Fibroblast of lung (primary cell): Measurements from ENCODE around the gene MORC4. TPM values are rescaled to one million over a fixed set of nuclear protein-coding genes. Genes with fewer than 3 reads are reported as not detected.

Experiments
- DNase-seq, 2 donors: peaks; one replicate each; pipeline versions ENCODE4 v3.0.0 to v3.0.0-alpha.2; 2010; ENCODE audit warnings: low read depth in 2 of 2
- H2AFZ ChIP-seq: 2 replicates; pipeline ENCODE4 v1.5.1; 2012; ENCODE audit warnings: low read length, control low read depth, inconsistent platforms
- H3K27ac ChIP-seq: 2 replicates; pipeline ENCODE4 v1.5.1; 2011; ENCODE audit warnings: low read length, control low read depth; ENCODE audit not compliant: insufficient read depth
- H3K27me3 ChIP-seq: 2 replicates; pipeline ENCODE4 v1.5.1; 2011; ENCODE audit warnings: mild to moderate bottlenecking, low read length; ENCODE audit not compliant: control insufficient read depth, insufficient read depth
- H3K36me3 ChIP-seq: 2 replicates; pipeline ENCODE4 v1.5.1; 2011; ENCODE audit warnings: low read length; ENCODE audit not compliant: control insufficient read depth, insufficient read depth
- H3K4me1 ChIP-seq: 2 replicates; pipeline ENCODE4 v1.5.1; 2011; ENCODE audit warnings: low read length; ENCODE audit not compliant: control insufficient read depth, insufficient read depth; ENCODE audit errors: extremely low read depth
- H3K4me2 ChIP-seq: 2 replicates; pipeline ENCODE4 v1.5.1; 2011; ENCODE audit warnings: low read length, control low read depth; ENCODE audit not compliant: insufficient read depth; ENCODE audit errors: extremely low read depth
- H3K4me3 ChIP-seq, 4 experiments: fragments of 200-600 bp in 1 of 4; sonication (generic) in 1 of 4; replicated peaks in 1 of 4; 2 replicates each; pipeline ENCODE4 v1.5.1; 2011 to 2016; ENCODE audit warnings: low read length in 4 of 4, low read depth in 3 of 4, mild to moderate bottlenecking in 3 of 4, control low read depth in 2 of 4, inconsistent platforms in 1 of 4, mixed read lengths in 1 of 4; ENCODE audit not compliant: insufficient read depth in 1 of 4; ENCODE audit errors: control extremely low read depth in 1 of 4
- H3K79me2 ChIP-seq: 2 replicates; pipeline ENCODE4 v1.5.1; 2012; ENCODE audit warnings: mild to moderate bottlenecking, low read length, inconsistent platforms; ENCODE audit not compliant: control insufficient read depth, insufficient read depth
- H3K9ac ChIP-seq: 2 replicates; pipeline ENCODE4 v1.5.1; 2011; ENCODE audit warnings: mild to moderate bottlenecking, low read length, control low read depth; ENCODE audit not compliant: insufficient read depth
- H3K9me3 ChIP-seq: 2 replicates; pipeline ENCODE4 v1.5.1; 2012; ENCODE audit warnings: low read depth, low read length; ENCODE audit not compliant: control insufficient read depth, insufficient read depth
- H4K20me1 ChIP-seq: 2 replicates; pipeline ENCODE4 v1.5.1; 2011; ENCODE audit warnings: low read length; ENCODE audit not compliant: control insufficient read depth, insufficient read depth; ENCODE audit errors: extremely low read depth
- EZH2 ChIP-seq: IDR thresholded peaks from 2 replicates; pipeline ENCODE4 v1.5.1; 2012; ENCODE audit warnings: low read length, control low read depth, mild to moderate bottlenecking; ENCODE audit errors: missing control alignments
- polyA plus RNA-seq, 2 donors: library from polyadenylated mRNA; depleted of rRNA in 1 of 2; stranded (reverse) in 1 of 2; unstranded in 1 of 2; fragments of >200 nt; gene quantifications; 2 replicates each; pipeline ENCODE4 v1.2.1, GENCODE V29; 2011 to 2012; ENCODE audit warnings: missing spikeins in 1 of 2
- total RNA-seq: library from RNA; depleted of rRNA; stranded (reverse); fragments of >200 nt; gene quantifications from 2 replicates; pipeline ENCODE4 v1.2.1, GENCODE V29; 2014
- TF ChIP-seq, protein P1 (sequence below), 2 donors: IDR thresholded peaks in 1 of 2; conservative IDR thresholded peaks in 1 of 2; 1 replicate in 1 of 2; 2 replicates in 1 of 2; pipeline ENCODE4 v1.5.1; 2011 to 2012; ENCODE audit warnings: low read length in 2 of 2, control low read depth in 1 of 2, inconsistent platforms in 1 of 2, low read depth in 1 of 2, mild to moderate bottlenecking in 1 of 2

Gene MORC4
- total and polyA plus RNA-seq, 2 donors (not counting 1 experiment from before 2014, with no cell fraction given) = 27.5 to 44.8 TPM

DNA sequence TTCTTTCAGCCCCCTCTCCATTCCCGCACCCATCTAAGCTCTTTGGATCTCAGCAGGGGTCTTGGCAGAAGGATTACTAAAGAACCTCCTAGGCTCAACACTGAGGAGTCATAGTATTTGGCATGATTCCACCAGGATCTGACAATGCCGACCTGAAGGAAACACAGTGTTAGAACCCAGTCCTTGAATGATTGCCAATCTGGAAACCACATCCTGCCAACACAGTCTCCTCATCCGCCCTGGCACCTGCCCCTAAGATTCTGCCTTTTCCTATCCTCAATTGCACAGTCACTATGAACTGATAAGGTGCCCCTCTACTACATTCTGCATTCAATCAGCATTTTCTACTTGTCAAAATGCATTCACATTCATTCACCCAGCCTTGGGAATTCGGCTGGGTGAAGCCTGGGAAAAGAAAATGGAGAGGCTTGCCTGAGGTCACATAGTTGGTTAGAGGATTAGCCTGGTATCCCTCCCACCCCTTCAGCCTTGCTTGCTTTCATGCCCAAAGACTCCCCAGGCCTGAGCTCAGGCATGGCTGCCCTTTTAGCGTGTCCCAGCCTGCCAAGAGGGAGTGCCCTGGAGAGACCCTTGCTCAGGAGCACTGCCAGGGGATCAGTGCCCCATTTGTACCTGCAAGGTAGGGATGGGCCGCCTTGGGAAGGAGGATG, 82.0 kb downstream of the MORC4 start:
- H2AFZ ChIP-seq = no peak overlapping the region
- peak overlapping the region; percentile 44 for H3K4me2 ChIP-seq
- peak; percentile 55 to 79 for DNase-seq

DNA sequence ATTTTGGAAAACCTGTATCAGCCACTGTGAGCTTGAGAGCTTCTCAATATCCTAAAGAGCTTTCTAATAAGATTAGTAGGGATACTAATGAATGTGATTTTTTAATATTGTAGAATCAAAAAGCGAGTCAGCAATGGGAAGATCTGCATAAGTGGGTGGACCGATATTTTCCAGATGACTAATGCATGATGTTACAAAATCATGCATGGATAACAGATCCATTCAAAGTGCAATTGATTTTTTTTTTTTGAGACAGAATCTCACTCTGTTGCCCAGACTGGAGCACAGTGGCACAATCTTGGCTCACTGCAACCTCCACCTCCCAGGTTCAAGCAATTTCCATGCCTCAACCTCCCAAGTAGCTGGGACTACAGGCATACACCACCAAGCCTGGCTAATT, 87.1 kb downstream of the MORC4 start:
- no peaks in the 10 kb centered on the region for H3K4me1 ChIP-seq
- no peaks in the 10 kb centered on the region for H3K9me3 ChIP-seq
- no peak overlapping the region for H2AFZ ChIP-seq
- H3K36me3 ChIP-seq = no peaks in the 10 kb centered on the region
- H3K9ac ChIP-seq = no peak overlapping the region
- no peak overlapping the region for H3K4me2 ChIP-seq
- H3K79me2 ChIP-seq = no peaks in the 10 kb centered on the region
- H3K4me3 ChIP-seq = no peak overlapping the region
- no peaks in the 10 kb centered on the region for H3K27me3 ChIP-seq
- H4K20me1 ChIP-seq = no peaks in the 10 kb centered on the region
- no peak overlapping the region for H3K27ac ChIP-seq
- TF ChIP-seq EZH2 = no peak
- TF ChIP-seq, protein P1, sequence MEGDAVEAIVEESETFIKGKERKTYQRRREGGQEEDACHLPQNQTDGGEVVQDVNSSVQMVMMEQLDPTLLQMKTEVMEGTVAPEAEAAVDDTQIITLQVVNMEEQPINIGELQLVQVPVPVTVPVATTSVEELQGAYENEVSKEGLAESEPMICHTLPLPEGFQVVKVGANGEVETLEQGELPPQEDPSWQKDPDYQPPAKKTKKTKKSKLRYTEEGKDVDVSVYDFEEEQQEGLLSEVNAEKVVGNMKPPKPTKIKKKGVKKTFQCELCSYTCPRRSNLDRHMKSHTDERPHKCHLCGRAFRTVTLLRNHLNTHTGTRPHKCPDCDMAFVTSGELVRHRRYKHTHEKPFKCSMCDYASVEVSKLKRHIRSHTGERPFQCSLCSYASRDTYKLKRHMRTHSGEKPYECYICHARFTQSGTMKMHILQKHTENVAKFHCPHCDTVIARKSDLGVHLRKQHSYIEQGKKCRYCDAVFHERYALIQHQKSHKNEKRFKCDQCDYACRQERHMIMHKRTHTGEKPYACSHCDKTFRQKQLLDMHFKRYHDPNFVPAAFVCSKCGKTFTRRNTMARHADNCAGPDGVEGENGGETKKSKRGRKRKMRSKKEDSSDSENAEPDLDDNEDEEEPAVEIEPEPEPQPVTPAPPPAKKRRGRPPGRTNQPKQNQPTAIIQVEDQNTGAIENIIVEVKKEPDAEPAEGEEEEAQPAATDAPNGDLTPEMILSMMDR (conservative IDR thresholded peaks at IDR 0.05 in 1 of 2, IDR thresholded peaks at IDR 0.05 in 1 of 2; ENCODE audit: low read depth in 1 of 2, low read length in 2 of 2) = no peak
- DNase-seq = peak; percentile 45

More for the DNA sequence above, 82.0 kb downstream of the MORC4 start:
- H3K79me2 ChIP-seq = no peaks in the 10 kb centered on the region
- no peak overlapping the region for H3K9ac ChIP-seq
- H4K20me1 ChIP-seq = no peaks in the 10 kb centered on the region
- no peaks in the 10 kb centered on the region for H3K4me1 ChIP-seq
- H3K27ac ChIP-seq = no peak overlapping the region
- no peaks in the 10 kb centered on the region for H3K27me3 ChIP-seq
- TF ChIP-seq, protein P1 (conservative IDR thresholded peaks at IDR 0.05 in 1 of 2, IDR thresholded peaks at IDR 0.05 in 1 of 2; ENCODE audit: low read depth in 1 of 2, low read length in 2 of 2) = no peak
- TF ChIP-seq EZH2 = no peak
- H3K4me3 ChIP-seq = no peak overlapping the region
- no peaks in the 10 kb centered on the region for H3K36me3 ChIP-seq
- no peaks in the 10 kb centered on the region for H3K9me3 ChIP-seq

DNA sequence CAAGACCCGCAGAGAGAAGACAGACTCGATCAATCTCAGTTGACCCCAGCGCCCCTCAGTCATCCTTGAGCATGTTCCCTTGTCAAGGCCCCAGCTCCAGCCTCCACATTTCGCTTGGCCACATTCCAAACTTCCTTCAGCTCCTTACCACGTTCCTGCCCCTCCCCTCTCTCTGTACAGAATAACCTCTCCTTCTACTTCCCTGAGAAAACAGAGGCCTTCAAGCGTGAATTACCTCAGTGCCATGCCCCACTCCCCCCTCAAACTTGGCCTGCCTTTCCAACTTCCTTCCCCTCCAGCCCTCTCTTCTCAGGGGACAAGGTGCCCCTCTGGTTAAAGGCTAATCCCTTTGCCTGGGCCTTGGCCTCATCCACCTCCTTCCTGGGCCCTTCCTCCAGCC, 93.7 kb downstream of the MORC4 start:
- H3K27me3 ChIP-seq = no peaks in the 10 kb centered on the region
- H4K20me1 ChIP-seq = no peaks in the 10 kb centered on the region
- no peaks in the 10 kb centered on the region for H3K36me3 ChIP-seq
- no peak overlapping the region for H3K4me2 ChIP-seq
- no peak overlapping the region for H2AFZ ChIP-seq
- no peaks in the 10 kb centered on the region for H3K9me3 ChIP-seq
- no peaks in the 10 kb centered on the region for H3K4me1 ChIP-seq
- TF ChIP-seq, protein P1 (conservative IDR thresholded peaks at IDR 0.05 in 1 of 2, IDR thresholded peaks at IDR 0.05 in 1 of 2; ENCODE audit: low read depth in 1 of 2, low read length in 2 of 2) = no peak
- no peak for TF ChIP-seq EZH2
- H3K9ac ChIP-seq = no peak overlapping the region
- no peak overlapping the region for H3K27ac ChIP-seq
- H3K4me3 ChIP-seq = no peak overlapping the region
- DNase-seq = no peak
- H3K79me2 ChIP-seq = no peaks in the 10 kb centered on the region
